Karpas-422 (cell line): ENCODE measurements around the gene FAM131B. TPM values are rescaled to one million over a fixed set of nuclear protein-coding genes. Genes with fewer than 3 reads are reported as not detected.

Experiments
- DNase-seq: peaks from one replicate; pipeline ENCODE4 v3.0.0-alpha.2; 2015
- H2AFZ ChIP-seq: fragments of 200-600 bp; sonication (generic); 2 replicates; pipeline ENCODE4 v1.6.1; 2014; ENCODE audit warnings: antibody characterized with exemption, low read length, mixed read lengths
- H3K27ac ChIP-seq: fragments of 200-600 bp; sonication (generic); 2 replicates; pipeline ENCODE4 v1.5.1; 2014; ENCODE audit warnings: mild to moderate bottlenecking, low read length, moderate library complexity
- H3K27me3 ChIP-seq: fragments of 200-600 bp; sonication (generic); 2 replicates; pipeline ENCODE4 v1.6.1; 2014; ENCODE audit warnings: low read length, mixed read lengths
- H3K36me3 ChIP-seq: fragments of 200-600 bp; sonication (generic); 2 replicates; pipeline ENCODE4 v1.6.1; 2014; ENCODE audit warnings: low read length, mixed read lengths; ENCODE audit not compliant: insufficient read depth
- H3K4me1 ChIP-seq: fragments of 200-600 bp; sonication (generic); 2 replicates; pipeline ENCODE4 v1.6.1; 2014; ENCODE audit warnings: mild to moderate bottlenecking, low read length, mixed read lengths
- H3K4me2 ChIP-seq: fragments of 200-600 bp; sonication (generic); 2 replicates; pipeline ENCODE4 v1.6.1; 2014; ENCODE audit warnings: low read length, low read depth, mild to moderate bottlenecking; ENCODE audit not compliant: poor library complexity, severe bottlenecking
- H3K4me3 ChIP-seq: fragments of 200-600 bp; sonication (generic); 2 replicates; pipeline ENCODE4 v1.5.1; 2014; ENCODE audit warnings: mild to moderate bottlenecking, antibody characterized with exemption, low read length, mixed read lengths
- H3K79me2 ChIP-seq: fragments of 200-600 bp; sonication (generic); 2 replicates; pipeline ENCODE4 v1.6.1; 2014; ENCODE audit warnings: mild to moderate bottlenecking, low read length, mixed read lengths
- H3K9ac ChIP-seq: fragments of 200-600 bp; sonication (generic); 2 replicates; pipeline ENCODE4 v1.6.0; 2014; ENCODE audit warnings: low read length
- H3K9me2 ChIP-seq: fragments of 200-600 bp; sonication (generic), shearing (Covaris generic); replicated peaks from 2 replicates; pipeline ENCODE4 v1.6.0; 2014; ENCODE audit warnings: mild to moderate bottlenecking, low read length, moderate library complexity; ENCODE audit not compliant: insufficient read depth
- H3K9me3 ChIP-seq: fragments of 300-700, 200-600 bp; sonication (generic); 2 replicates; pipeline ENCODE4 v1.6.1; 2014; ENCODE audit warnings: low read length, mixed read lengths
- H4K20me1 ChIP-seq: fragments of 200-600 bp; sonication (generic); 2 replicates; pipeline ENCODE4 v1.6.1; 2014; ENCODE audit warnings: mild to moderate bottlenecking, antibody characterized with exemption, low read length, low read depth; ENCODE audit not compliant: insufficient read depth
- total RNA-seq: library from RNA; depleted of rRNA; stranded (reverse); fragments of >200 nt; shearing (Covaris generic); gene quantifications from 2 replicates; pipeline ENCODE4 v1.2.3, GENCODE V29; 2014; ENCODE audit warnings: low replicate concordance

The FAM131B gene
- total RNA-seq, 1 experiment from 2014 or later: 0.11 TPM

- H3K27ac ChIP-seq: no peak overlapping the region
- no peaks in the 10 kb centered on the region for H4K20me1 ChIP-seq
- DNase-seq: no peak
- H3K9me2 ChIP-seq: no peaks in the 10 kb centered on the region
- H3K36me3 ChIP-seq: no peaks in the 10 kb centered on the region
- no peaks in the 10 kb centered on the region for H3K79me2 ChIP-seq
- H2AFZ ChIP-seq: no peak overlapping the region
- H3K4me3 ChIP-seq: no peak overlapping the region
- H3K4me1 ChIP-seq: peaks cover 14% of the 10 kb centered on the region
- H3K4me2 ChIP-seq: no peak overlapping the region
- H3K27me3 ChIP-seq: no peaks in the 10 kb centered on the region
- no peak overlapping the region for H3K9ac ChIP-seq
- H3K9me3 ChIP-seq: no peaks in the 10 kb centered on the region
Measured at GRCh38 chr7:143373255-143373794, 10.8 kb upstream of the FAM131B start.

- H3K27ac ChIP-seq: no peak overlapping the region
- H3K9me2 ChIP-seq: no peaks in the 10 kb centered on the region
- no peaks in the 10 kb centered on the region for H3K27me3 ChIP-seq
- no peak overlapping the region for H2AFZ ChIP-seq
- no peak overlapping the region for H3K4me3 ChIP-seq
- no peaks in the 10 kb centered on the region for H3K9me3 ChIP-seq
- no peak overlapping the region for H3K9ac ChIP-seq
- H4K20me1 ChIP-seq: no peaks in the 10 kb centered on the region
- no peak overlapping the region for H3K4me2 ChIP-seq
- DNase-seq: no peak
- no peaks in the 10 kb centered on the region for H3K36me3 ChIP-seq
- no peaks in the 10 kb centered on the region for H3K79me2 ChIP-seq
- peaks cover 14% of the 10 kb centered on the region for H3K4me1 ChIP-seq
Measured at GRCh38 chr7:143372070-143372469, 9.6 kb upstream of the FAM131B start.

GRCh38 chr7:143369678-143370651 lies 7.5 kb upstream of the FAM131B start:
- Histone ChIP-seq H3K9me2 (no peaks in the 10 kb centered on the region), H3K9me3 (no peaks in the 10 kb centered on the region), H2AFZ (no peak overlapping the region), H3K27ac (no peak overlapping the region), H3K27me3 (no peaks in the 10 kb centered on the region), H3K4me1 (peaks cover 8% of the 10 kb centered on the region), H4K20me1 (no peaks in the 10 kb centered on the region), H3K9ac (no peak overlapping the region), H3K79me2 (no peaks in the 10 kb centered on the region), H3K4me2 (no peak overlapping the region), H3K36me3 (no peaks in the 10 kb centered on the region), H3K4me3 (no peak overlapping the region)
- no peak for DNase-seq

- H2AFZ ChIP-seq: no peak overlapping the region
- no peak overlapping the region for H3K9ac ChIP-seq
- no peaks in the 10 kb centered on the region for H4K20me1 ChIP-seq
- no peak for DNase-seq
- H3K4me3 ChIP-seq: no peak overlapping the region
- H3K36me3 ChIP-seq: no peaks in the 10 kb centered on the region
- H3K9me2 ChIP-seq: no peaks in the 10 kb centered on the region
- H3K4me2 ChIP-seq: no peak overlapping the region
- H3K79me2 ChIP-seq: no peaks in the 10 kb centered on the region
- H3K27ac ChIP-seq: no peak overlapping the region
- H3K9me3 ChIP-seq: no peaks in the 10 kb centered on the region
- no peaks in the 10 kb centered on the region for H3K27me3 ChIP-seq
- H3K4me1 ChIP-seq: no peaks in the 10 kb centered on the region
Measured at GRCh38 chr7:143368387-143368786, 5.9 kb upstream of the FAM131B start.

- H3K4me1 ChIP-seq: no peaks in the 10 kb centered on the region
- H3K9me3 ChIP-seq: no peaks in the 10 kb centered on the region
- H3K79me2 ChIP-seq: no peaks in the 10 kb centered on the region
- H3K27ac ChIP-seq: no peak overlapping the region
- H3K4me2 ChIP-seq: no peak overlapping the region
- no peaks in the 10 kb centered on the region for H4K20me1 ChIP-seq
- DNase-seq: no peak
- no peak overlapping the region for H3K4me3 ChIP-seq
- H3K36me3 ChIP-seq: no peaks in the 10 kb centered on the region
- H3K9ac ChIP-seq: no peak overlapping the region
- H3K9me2 ChIP-seq: no peaks in the 10 kb centered on the region
- no peaks in the 10 kb centered on the region for H3K27me3 ChIP-seq
- no peak overlapping the region for H2AFZ ChIP-seq
Measured at GRCh38 chr7:143367972-143368371, 5.5 kb upstream of the FAM131B start.

GRCh38 chr7:143363016-143363937 lies 764 bp upstream of the FAM131B start:
- Histone ChIP-seq H3K4me2 (no peak overlapping the region), H2AFZ (no peak overlapping the region), H3K9me2 (no peaks in the 10 kb centered on the region), H3K4me3 (no peak overlapping the region), H4K20me1 (no peaks in the 10 kb centered on the region), H3K9ac (no peak overlapping the region), H3K79me2 (no peaks in the 10 kb centered on the region), H3K4me1 (no peaks in the 10 kb centered on the region), H3K27ac (no peak overlapping the region), H3K27me3 (no peaks in the 10 kb centered on the region), H3K9me3 (no peaks in the 10 kb centered on the region), H3K36me3 (no peaks in the 10 kb centered on the region)
- no peak for DNase-seq

GRCh38 chr7:143361552-143362130 lies 872 bp downstream of the FAM131B start:
- Histone ChIP-seq H3K9me3 (no peaks in the 10 kb centered on the region), H3K9me2 (no peaks in the 10 kb centered on the region), H4K20me1 (no peaks in the 10 kb centered on the region), H3K27me3 (no peaks in the 10 kb centered on the region), H3K4me2 (no peak overlapping the region), H3K9ac (no peak overlapping the region), H3K4me3 (no peak overlapping the region), H3K4me1 (no peaks in the 10 kb centered on the region), H2AFZ (no peak overlapping the region), H3K36me3 (no peaks in the 10 kb centered on the region), H3K79me2 (no peaks in the 10 kb centered on the region), H3K27ac (no peak overlapping the region)
- no peak for DNase-seq
